ENCODE measurements around the gene ANKRD63.

ANKRD63 gene

DNA sequence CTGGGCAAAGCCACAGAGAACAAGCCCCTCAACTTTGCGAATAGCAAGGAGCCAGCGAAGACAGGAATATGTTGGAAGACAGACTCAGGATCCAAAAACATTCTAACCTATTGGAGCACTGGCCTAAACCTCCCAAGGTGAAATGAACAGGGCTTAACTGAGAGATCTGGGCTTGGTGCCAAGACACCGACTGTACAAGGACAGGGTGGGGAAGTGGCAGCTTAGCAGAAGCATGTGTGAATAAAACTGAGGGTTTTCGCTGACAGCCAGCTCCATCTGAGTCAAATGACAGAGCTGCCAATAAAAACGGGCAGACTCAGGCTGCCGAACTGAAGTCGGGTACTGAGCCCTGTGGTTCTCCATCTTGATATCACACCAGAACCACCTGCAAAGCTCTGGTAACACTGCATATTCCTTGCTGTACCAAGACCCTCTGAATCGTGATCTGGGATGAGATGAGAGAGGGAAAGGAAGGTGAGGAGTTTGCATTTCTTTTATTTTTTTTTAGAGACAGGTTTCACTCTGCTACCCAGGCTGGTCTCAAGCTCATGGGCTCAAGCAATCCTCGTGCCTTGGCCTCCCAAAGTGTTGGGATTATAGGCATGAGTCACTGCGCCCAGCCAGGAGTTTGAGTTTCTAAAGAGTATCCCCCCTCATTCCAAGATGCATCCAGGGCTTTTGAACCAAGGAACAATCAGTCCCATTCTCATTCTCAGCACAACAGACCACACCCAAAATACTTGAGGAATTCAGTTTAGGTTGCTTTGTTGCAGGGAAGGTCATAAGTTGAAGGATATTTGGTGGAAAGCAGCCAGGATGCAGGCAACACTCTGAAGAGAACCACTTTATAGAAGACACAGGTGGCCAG is 30.9 kb upstream of the ANKRD63 start:
- no peak for DNase-seq (ENCODE audit: low read depth, low spot score)

DNA sequence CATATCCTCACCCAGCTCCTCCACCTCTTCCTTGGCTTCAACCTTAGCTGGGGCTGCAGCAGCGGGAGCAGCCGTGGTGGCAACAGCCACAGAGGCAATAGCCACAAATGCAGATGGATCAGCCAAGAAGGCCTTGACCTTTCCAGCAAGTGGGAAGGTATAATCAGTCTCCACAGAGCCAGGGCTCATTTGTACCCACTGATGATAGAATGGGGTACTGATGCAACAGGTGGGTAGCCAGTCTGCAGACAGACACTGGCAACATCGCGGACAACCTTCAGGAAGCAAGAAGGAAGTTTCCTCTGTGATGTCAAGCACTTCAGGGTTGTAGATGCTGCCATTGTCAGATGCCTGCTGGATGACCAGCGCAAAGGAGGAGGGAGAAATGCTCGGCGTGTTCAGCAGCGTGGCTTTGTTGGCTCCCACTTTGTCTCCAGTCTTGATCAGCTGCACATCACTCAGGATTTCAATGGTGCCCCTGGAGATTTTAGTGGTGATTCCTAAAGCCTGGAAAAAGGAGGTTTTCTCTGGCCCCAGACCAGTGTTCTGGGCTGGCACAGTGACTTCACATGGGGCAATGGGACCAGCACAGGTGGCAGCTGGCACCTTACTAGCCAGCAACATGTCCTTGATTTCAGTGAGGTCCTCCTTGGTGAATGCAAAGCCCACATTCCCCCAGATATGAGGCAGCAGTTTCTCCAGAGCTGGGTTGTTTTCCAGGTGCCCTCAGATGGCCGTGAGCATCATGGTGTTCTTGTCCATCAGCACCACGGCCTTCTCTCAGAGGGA is 29.7 kb upstream of the ANKRD63 start:
- DNase-seq (ENCODE audit: low read depth, low spot score) = no peak

DNA sequence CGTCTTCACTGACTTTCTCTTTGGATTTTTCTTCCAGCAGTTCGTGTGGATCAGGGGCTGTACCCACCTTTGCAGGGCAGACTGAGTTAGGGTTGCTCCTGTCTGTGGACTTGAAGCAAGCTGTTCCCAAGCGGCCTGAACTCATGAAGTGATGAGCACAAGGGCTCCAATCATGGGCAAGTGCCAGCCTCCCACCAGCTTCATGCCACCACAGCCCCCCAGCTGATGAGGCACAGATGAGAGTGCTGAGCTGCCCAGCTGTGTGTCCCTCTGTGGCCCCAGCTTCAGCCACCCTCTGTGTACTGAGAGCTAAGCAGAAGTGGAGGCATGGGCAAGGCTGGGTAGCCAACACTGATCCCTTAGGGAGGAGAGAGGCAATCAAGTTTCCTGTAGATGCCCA is 28.1 kb upstream of the ANKRD63 start:
- no peak for DNase-seq (ENCODE audit: low read depth, low spot score)

GRCh38 chr15:40310001-40310959 is 27.4 kb upstream of the ANKRD63 start:
- DNase-seq (ENCODE audit: low read depth, low spot score) = no peak

DNA sequence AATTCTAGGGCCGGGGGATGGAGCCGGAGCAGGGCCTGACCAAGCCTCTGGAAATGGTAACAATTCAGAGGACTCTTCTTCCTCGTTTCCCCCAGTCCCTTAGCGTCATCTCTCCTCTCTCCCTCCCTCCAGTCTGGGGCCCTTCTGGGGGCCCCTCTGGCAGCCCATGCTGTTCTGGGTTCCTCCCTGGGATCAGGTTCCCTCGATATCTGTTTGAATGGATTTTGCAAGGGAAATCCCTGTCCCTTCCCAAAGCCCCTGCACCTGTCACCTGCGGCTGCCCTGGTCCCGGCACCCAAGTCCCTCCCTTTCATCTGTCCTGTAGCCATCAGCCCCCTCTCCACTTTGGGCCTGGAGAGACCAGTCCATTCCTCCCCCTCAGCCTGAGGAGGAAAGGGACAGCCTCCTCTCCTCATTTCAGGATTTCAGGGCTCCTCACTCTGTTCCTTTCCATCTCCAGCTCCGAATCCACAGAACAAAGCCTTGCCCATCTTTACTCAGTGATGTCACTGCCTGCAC is 26.5 kb upstream of the ANKRD63 start:
- no peak for DNase-seq (ENCODE audit: low read depth, low spot score)

DNA sequence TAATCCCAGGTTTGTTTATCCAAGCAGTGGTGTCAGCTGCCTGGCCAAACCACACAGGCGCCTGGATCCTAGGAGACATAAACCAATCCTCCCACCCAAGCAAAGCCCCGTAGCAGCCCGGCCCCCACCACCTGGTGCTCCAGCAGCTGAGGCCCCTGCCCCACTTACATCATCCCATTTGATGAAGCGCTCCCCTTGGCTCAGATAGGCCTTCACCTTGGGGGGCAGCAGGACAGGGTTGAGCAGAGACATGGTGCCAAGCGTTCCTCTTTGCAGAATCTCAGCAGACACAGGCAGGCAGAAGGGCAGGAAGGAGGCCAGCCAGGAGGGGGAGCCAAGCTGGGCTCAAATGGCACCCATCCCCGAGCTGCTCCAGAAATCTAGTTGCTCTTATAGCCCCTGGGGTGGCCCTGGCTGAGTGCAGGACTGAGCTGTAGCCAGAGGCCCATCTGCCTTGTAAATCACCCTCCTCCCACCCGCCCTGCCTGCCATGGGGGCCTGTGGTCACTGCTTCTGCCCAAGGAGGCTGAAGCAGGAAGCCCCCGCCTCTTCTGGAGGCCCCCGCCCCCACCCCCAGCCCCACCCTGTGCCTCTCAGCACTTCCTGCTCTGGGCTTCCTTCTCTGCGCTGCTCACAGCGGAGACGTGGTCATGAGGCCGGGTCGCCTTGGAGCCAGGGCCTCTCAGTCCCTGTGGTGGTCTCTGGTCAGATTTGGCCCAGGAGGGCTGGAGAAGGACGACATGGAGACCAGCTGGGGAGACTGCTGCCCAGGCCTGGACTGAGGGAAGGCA is 24.8 kb upstream of the ANKRD63 start, which contains the start of gene PLCB2:
Gene PLCB2 (minus strand): TSS at position 515 of the 791 bp plus-strand sequence. CDS start 263 bp downstream, at position 252.
- DNase-seq (ENCODE audit: low read depth, low spot score) = no peak

DNA sequence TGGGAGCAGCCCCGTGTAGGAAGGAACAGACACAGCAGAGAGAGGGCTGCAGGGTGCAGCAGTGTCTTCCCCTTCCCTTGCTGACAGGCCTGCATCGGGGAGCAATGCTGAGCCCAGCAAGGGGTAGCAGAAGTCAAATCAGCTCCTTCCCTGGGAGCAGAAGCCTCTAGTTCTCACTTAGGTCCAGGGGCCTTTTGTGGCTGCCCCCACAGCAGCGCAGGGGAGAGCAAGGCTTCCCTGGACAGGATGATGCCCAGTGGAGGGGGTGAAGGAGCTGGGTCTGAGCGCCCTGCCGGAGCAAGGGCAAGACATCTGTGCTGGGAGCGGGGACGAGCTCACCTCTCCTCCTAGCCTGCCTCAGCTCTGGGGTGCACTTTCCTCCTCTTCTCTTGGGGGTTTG is 24.0 kb upstream of the ANKRD63 start:
- DNase-seq (ENCODE audit: low read depth, low spot score) = no peak

GRCh38 chr15:40306371-40306770 is 23.5 kb upstream of the ANKRD63 start:
- no peak for DNase-seq (ENCODE audit: low read depth, low spot score)

GRCh38 chr15:40305281-40305680 is 22.4 kb upstream of the ANKRD63 start:
- DNase-seq (ENCODE audit: low read depth, low spot score) = no peak

- DNase-seq (ENCODE audit: low read depth, low spot score) = no peak
These were observed 20.7 kb upstream of the ANKRD63 start for GRCh38 chr15:40303576-40303975.

GRCh38 chr15:40302981-40303380 is 20.1 kb upstream of the ANKRD63 start:
- no peak for DNase-seq (ENCODE audit: low read depth, low spot score)

- no peak for DNase-seq (ENCODE audit: low read depth, low spot score)
These were observed 19.5 kb upstream of the ANKRD63 start for GRCh38 chr15:40302288-40302886.

DNA sequence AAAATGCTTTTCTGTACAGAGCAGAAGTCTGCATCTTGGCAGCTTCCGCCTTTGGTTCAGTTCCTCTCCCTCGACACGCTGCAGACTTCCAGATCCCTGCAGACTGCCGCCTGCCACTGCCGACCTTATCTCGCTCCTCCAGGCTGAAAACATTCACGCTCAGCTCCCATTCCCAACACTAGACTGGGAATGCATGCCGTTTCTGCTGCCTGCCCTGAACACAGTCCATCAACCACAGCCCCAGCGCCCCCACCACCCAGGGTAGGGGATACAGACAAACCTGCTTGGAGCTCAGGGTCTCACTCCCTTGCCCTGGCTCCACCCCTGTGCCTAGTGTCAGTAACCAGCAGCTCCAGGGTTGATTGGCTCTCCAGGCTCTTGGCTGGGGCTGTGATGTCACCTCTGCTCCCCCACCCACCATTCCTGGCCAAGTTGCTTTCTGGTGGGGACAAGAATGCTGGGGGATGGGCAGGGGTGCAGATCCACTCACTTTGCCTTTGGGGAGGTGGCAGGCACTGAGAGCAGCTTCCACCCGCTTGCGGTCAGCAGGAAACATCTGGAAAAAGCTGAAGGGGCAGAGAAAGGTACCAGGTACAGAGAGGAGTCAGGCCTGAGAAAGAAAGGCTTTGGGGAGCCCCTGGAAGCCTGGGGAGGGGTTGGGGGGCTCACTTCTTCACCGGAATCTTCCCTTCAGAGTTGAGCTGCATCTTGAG is 18.8 kb upstream of the ANKRD63 start:
- DNase-seq (ENCODE audit: low read depth, low spot score) = no peak

DNA sequence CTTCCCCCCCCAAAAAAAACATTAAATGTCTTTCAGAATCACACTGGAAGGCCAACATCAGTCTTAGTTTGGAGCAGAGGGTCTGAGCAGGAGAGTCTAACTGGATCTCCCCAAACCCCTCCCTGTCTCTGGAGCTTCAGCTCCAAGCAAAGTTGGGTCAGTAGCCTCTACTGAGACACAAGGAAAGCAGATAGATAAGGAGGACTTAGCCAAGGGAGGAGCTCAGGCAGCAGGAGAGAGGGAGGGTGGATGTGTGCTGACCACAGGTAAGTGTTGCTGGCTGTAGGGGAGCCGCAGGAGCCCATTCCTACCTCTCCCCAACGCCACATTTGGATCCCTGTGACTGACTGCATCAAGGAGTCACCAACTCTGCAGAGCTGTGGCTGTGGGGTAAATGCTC is 17.9 kb upstream of the ANKRD63 start:
- no peak for DNase-seq (ENCODE audit: low read depth, low spot score)

- no peak for DNase-seq (ENCODE audit: low read depth, low spot score)
These were observed 17.5 kb upstream of the ANKRD63 start for GRCh38 chr15:40300367-40300766.

- DNase-seq (ENCODE audit: low read depth, low spot score) = no peak
These were observed 15.5 kb upstream of the ANKRD63 start for GRCh38 chr15:40298216-40298935.

DNA sequence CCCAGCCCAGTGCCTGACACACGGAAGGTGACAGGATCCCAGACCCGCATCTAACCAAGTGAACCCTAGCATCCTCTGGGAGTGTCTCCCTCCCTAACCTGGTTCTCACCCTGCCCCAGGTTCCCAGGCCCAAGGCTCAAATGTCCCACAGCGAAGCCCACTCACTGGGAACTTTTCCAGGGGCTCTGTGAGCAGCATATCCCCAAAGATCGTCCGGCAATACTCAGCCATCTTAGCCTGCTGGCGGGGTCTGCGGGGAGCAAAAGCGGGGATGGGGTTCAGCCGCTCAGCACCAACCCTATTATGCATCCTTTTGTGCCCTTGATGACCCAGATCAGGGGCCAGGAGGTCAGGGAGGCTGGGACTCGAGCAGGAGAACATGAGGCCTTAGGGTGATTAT is 14.5 kb upstream of the ANKRD63 start:
- no peak for DNase-seq (ENCODE audit: low read depth, low spot score)

DNA sequence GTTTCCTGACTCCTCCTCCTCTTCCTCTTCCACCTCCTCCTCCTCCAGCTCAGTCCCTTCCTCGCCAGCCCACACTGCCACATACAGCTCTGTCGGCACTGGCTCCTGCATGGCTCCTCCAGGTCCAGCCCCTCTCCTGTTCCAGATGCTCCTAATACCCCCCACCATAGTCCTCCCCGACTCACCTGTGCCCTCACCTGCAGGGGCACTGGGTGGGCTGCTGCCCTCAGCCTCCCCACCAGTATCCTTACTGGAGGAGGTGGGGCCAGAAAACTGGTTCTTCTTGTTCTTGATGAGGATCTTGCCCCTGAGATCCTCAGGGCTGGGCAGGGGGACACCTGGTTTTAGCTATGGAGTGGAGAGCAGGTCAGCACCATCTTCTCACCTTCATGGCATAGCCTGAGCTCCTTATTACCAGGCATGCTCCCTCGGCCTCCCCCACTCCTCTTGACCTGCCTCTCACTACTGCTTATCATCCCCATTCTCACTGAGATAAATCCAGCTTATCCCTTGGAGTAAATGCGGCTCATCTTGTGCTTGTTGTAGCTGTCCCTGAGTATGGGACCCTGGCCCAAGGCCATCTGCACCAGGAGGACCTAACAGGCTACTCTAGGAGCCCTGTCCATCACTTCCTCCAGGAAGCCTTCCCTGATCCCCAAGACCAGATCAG is 13.8 kb upstream of the ANKRD63 start:
- no peak for DNase-seq (ENCODE audit: low read depth, low spot score)

All from brain pericyte (primary cell).